Measurements from ENCODE around the gene EIF3D.
A peak's percentile ranks its signal among the peaks of the same experiment; 100 is the strongest.

Gene EIF3D

DNA sequence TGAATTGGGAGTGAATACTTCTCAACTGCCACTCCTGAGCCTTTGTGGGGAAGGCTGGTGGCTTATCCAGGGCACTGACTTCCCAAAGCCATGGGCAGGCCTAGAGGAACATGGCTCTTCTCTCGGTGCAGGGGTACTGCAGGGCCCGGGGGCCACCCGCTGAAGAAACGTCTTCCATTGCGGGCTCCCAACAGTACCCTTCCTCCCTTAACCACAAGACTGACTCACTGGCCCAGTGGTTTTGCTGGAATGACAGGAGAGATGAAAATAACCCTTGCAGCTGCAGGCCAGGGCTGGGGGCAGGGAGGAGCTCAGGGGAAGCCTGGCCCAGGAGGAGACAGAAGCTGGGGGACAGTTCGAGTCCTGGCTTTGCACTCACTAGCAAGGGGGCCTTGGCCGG lies 61.0 kb downstream of the EIF3D start:
- DNase-seq, result no peak

DNA sequence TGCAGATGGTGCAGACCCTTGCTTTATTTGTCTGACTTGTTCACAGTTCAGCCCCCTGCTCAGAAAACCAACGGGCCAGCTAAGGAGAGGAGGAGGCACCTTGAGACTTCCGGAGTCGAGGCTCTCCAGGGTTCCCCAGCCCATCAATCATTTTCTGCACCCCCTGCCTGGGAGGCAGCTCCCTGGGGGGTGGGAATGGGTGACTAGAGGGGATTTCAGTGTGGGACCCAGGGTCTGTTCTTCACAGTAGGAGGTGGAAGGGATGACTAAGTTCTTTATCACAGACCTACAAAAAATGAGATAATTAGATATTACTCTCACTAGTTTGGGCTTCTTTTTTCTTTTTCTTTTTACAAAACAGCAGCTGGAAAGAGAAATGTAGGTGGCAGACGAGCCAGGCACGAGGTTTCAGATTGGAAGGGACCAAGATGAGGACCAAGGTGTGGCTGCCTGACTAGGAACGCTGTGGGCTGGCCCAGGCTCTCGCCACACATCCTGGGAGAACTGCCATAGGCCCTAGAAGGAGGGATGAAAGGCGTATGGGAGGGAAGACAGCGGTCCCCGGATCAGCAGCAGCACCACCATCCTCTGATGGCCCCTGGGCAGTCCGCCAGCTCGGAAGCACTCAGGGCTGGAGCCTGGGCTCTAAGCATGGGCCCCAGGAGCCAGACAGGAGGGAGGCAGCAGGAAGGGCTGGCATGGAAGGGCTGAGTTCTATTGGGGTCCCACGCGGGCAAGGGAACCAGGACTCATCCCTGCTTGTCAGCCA lies 61.7 kb downstream of the EIF3D start:
- peak in 6 of 56 donors; percentile 9 to 40 (median 23) for DNase-seq

DNA sequence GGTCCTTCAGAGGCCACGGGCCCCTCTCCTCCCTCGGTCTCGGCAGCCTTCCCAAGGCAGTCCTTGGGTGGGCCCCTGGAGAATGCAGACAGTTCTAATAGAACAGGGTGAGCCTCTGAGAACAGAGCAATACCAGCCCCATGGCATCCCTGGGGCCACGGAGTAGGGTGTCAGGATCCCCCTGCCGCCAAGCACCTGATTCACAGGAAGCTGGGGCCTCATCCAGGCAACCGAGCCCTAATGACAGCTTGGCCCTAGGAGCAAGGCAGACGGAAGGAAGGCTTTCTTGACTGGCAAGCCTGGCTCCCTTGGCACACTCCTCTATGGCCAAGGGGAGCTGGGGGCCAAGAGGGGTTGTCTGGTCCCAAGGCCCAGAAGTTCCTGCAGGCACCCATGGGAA lies 62.7 kb downstream of the EIF3D start:
- no peak for DNase-seq

DNA sequence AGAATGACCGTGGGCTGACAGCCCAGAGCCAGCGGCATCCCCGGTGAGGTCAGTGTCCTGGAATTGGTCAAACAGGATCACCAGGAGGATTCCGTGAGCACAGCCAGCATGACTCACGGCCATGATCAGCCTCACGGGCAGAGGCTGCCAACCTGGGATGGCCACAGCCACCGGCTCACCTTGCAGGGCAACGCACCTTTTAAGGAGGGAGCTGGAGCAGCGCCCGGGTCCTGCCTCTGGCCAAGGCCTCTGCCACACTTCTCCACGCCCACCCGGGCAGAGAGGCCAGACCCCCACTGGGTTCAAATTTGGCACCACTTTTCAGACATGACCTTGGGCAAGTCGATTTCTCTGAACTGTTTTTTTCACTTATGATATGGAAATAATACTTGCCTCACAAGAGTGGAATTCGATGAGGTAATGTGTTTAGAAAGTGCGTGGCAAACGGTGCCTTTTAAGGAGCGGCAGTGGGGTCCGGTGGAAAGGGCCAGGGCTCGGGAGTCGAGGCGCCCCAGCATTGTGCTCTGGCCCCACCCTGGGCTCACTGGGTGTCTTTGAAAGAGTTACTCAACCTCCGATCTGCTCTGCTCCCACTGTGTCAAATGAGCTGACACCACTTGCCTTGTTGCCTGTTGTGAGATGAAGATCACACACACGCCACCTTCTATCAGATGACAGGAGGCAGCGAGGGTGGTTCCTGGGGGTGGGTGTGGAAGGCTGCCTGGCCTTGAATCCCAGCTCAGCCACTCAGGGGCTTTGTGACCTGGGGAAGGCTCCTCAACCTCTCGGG lies 63.5 kb downstream of the EIF3D start:
- DNase-seq, result no peak

DNA sequence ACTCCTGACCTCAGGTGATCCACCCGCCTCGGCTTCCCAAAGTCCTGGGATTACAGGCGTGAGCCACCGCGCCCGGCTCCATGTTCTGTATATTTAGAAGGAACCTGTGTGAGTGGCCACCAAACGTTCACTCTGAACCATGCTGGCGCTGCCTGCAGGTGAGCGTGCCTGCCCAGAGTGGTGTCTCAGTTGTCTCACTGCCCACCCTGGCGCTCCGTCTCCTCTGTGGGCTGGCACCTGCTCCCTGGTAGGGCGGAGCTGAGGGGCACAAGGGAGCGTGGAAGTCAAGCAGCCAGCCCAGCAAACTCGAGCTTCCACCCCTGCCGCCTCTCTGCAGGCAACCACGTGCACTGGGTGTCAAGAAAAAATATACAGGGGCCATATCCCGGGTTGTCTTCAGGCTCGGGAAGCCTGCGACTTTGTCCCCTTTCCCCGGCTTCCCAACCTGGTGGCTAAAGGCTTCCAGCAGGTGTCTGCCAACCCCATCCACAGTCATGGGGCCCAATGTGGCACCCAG lies 64.2 kb downstream of the EIF3D start:
- no peak for DNase-seq

DNA sequence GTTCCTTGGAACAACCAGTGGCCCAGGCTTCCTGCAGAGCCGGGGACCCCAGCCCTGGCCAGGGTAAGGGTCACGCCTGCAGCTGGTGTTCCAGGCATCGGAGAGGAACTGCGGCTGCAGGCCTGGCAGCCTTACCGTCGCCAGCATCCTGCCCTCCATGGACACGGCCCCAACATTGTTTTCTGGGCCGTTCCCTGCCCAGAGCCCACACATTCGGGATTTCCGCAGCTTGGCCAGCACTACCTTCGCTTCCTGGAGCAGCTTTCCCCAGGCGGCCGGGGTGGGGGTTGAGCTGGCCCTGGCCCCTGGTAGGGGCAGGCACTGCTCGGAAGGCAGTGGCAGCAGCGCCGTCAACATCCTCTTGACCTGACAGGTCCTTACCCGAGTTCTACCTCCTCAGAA lies 65.2 kb downstream of the EIF3D start:
- peak in 1 of 56 donors; percentile 29 for DNase-seq

DNA sequence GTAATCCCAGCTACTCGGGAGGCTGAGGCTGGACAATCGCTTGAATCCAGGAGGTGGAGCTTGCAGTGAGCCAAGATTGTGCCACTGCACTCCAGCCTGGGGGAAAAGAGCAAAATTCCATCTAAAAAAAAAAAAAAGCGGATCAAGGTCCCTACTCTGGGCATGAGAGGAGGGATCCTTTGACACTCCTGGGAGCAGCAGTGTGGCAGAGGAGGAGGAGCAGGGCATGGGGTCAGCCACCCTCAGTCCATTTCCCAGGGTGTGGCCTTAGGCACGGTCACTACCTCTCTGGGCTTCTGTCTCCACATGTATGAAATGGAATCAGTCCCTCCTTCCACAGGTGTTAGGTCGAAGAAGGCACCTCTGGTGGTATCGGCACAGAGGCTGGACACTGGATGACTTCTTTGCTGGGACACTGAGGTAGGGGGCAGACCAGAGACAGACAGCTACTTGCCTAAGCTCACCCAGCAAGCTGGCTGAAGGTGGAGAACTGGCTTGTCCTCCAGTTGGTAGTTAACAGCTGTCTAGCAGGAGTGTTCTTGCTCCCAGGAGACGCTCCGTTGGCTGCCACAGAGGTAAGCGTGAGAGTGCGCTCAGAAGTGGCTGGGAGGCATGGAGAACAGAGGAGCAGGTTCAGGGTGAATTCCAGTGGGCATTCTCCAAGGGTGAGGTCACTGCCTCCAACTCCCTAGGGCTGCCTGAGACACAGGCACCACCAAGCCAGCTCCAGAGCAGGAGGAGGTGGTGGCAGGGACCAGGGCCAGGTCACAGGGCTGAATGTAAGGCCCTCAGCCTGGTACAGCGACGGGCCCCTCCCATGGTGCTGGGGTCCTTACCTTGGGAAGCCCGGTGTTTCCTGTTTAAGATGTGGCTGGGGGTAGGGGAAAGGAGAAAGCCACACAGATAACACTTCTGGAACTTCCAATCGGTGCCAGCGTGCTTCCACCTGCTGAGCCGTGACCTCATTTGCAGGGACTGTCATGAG lies 67.0 kb downstream of the EIF3D start:
- DNase-seq, result no peak

Data from amygdala (tissue), 56 donors.